Endothelial cell of umbilical vein (primary cell): Measurements from ENCODE around the gene RPS6KA1.

Experiments
- CTCF ChIP-seq, 2 donors: IDR thresholded peaks; 1 replicate in 1 of 2; 2 replicates in 1 of 2; pipeline ENCODE4 v1.5.1; 2011; ENCODE audit warnings: low read length in 2 of 2, mild to moderate bottlenecking in 2 of 2, moderate library complexity in 2 of 2, control low read depth in 1 of 2, inconsistent platforms in 1 of 2, low read depth in 1 of 2; ENCODE audit not compliant: insufficient read depth in 1 of 2; ENCODE audit errors: extremely low read depth in 1 of 2
- EZH2 ChIP-seq: IDR thresholded peaks from 2 replicates; pipeline ENCODE4 v1.6.1; 2012; ENCODE audit warnings: borderline replicate concordance, low read depth, mild to moderate bottlenecking, moderate library complexity, low read length, inconsistent platforms; ENCODE audit not compliant: severe bottlenecking
- FOS ChIP-seq: IDR thresholded peaks from 2 replicates; pipeline ENCODE4 v1.6.1; 2011; ENCODE audit warnings: mild to moderate bottlenecking, low read length, moderate library complexity, borderline replicate concordance; ENCODE audit not compliant: insufficient read depth
- GATA2 ChIP-seq: IDR thresholded peaks from 2 replicates; pipeline ENCODE4 v1.7.0; 2011; ENCODE audit warnings: low read depth, mild to moderate bottlenecking, moderate library complexity, mixed read lengths, low read length; ENCODE audit not compliant: insufficient read length, insufficient read depth
- MYC ChIP-seq: IDR thresholded peaks from one replicate; pipeline ENCODE4 v1.6.1; 2011; ENCODE audit warnings: mild to moderate bottlenecking, low read depth, low read length
- POLR2A ChIP-seq: IDR thresholded peaks from 2 replicates; pipeline ENCODE4 v1.6.1; 2012; ENCODE audit warnings: low read depth, mild to moderate bottlenecking, control low read depth, low read length
- POLR2AphosphoS5 ChIP-seq: IDR thresholded peaks from 2 replicates; pipeline ENCODE4 v1.6.1; 2012; ENCODE audit warnings: low read depth, mild to moderate bottlenecking, control low read depth, low read length, moderate library complexity; ENCODE audit not compliant: insufficient read depth

GRCh38 chr1:26574719-26575251 is 45.2 kb downstream of the RPS6KA1 start:
- no peak for TF ChIP-seq CTCF (IDR thresholded peaks at IDR 0.05; ENCODE audit: extremely low read depth in 1 of 2, insufficient read depth in 1 of 2, low read depth in 1 of 2, low read length in 2 of 2)
- no peak for TF ChIP-seq POLR2AphosphoS5
- no peak for TF ChIP-seq POLR2A
- no peak for TF ChIP-seq FOS
- TF ChIP-seq MYC = no peak
- TF ChIP-seq EZH2 = no peak
- no peak for TF ChIP-seq GATA2
